Glomerular visceral epithelial cell (primary cell): ENCODE measurements around the gene LAYN.

Source experiments
- DNase-seq: peaks from one replicate; pipeline ENCODE4 v3.0.0-alpha.2; 2016; ENCODE audit errors: extremely low spot score

Gene LAYN

GRCh38 chr11:111596319-111596718 lies 55.8 kb downstream of the LAYN start:
- DNase-seq: no peak

GRCh38 chr11:111598148-111598547 lies 57.6 kb downstream of the LAYN start:
- DNase-seq: no peak

DNA sequence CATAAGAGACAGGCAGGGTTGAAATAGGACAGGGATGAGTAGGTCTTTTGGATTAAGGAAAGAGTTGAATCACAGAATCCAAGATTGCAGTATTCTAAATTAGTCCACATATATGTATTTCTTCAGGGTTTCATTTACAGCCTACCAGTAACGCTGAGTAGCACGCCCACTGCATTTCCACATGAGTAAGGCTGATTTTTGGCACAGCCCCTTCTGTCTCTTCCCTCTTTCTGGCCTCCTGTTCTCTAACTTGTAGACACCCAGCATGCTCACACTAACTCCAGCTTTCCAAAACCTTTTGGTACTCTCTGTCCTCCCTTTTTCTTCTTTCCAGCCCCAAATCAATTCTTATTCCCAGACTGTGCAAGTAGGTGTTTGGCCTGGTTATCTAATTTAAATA lies 58.0 kb downstream of the LAYN start:
- DNase-seq: no peak

DNA sequence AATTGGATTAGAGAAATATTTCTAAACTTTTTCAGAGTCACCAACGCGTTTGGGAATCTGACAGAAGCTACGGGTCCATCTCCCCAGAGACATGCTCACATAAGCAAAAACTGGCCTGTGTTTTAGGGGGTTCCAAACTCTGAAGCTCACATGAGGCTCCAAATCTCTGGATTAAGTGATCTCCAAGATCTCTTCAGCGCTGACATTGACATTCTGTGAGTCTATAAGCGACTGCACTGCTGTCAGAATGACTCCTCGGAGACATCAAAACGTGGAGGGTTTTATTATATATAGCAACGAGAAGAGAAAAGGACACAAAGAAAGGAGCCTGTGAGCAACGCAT lies 61.1 kb downstream of the LAYN start:
- no peak for DNase-seq

DNA sequence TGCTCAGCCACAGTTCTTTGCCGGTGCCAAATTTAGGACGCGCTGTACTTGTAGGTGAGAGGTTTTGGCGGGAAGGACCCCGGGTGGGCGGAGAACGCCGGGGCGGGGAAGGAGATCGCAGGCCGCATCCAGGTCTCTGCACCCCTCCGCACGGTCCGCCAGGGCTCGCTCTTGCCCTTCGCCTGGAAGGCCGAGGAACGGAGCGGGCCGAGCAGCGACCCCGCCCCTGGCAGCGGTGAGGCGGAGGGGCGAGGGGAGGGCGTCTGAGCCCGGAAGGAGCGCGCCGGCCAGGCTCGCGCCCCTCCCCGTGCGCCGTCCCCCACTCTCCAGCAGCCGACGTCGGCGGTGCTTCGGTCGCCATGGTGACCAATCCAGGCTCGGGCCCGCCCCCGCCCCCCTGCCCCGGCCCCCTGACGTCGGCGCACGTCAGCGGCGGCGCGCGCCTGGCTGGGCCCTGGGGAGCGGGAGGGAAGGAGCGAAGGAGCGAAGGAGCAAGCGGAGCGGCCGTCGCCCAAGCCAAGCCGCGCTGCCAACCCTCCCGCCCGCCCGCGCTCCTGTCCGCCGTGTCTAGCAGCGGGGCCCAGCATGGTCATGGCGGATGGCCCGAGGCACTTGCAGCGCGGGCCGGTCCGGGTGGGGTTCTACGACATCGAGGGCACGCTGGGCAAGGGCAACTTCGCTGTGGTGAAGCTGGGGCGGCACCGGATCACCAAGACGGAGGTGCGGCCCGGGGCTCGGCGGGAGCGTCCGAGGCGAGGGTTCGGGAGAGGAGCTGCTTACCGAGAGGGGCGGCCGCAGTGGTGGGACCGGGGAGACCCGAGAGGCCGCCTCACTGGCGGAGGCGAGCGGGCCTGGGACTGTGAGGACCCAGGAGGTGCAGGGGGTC lies 61.7 kb downstream of the LAYN start, which contains the start of gene SIK2:
TSS of gene SIK2 (plus strand) at position 471 of the 886 bp plus-strand sequence. CDS start at position 586, 115 bp downstream.
- DNase-seq: peak; percentile 97

DNA sequence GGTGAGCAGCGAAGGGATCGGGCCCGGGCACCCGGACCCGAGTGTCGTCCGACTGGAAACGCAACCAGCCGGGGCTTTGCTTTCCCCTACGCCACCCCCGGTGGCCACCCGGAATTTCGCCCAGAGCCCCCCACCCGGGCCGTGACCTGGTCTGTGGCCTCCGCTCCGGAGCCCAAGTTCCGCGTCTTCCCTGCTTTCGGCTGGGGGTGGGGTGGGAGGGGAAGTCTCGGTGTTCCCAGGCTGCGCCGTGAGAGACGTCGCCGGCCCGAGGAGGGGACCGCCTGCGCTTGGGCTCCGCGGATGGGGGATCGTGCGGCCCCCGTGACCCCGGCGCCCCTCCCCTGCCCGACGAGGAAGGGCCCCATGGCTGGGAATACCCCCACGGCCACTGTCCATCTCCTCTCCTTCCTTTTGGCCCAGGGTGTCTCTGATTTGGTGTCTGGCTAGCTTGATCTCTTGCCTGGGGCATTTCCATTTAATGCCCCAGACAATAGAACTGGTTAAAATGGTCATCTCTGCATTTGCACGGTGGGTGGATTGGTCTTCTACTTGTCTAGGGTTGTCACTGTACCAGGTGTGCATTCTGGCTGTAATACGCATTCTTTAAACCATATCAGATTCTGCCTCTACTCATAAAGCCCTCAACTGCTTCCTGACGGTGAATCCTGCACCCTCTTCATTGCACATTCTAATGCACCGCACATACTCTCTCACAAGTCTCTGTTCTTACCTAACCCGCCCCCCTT lies 62.5 kb downstream of the LAYN start:
- DNase-seq: peak; percentile 34

- DNase-seq: no peak
Measured at GRCh38 chr11:111603611-111604130, 63.2 kb downstream of the LAYN start.

- DNase-seq: peak; percentile 42
Measured at GRCh38 chr11:111604392-111605009, 64.0 kb downstream of the LAYN start.

DNA sequence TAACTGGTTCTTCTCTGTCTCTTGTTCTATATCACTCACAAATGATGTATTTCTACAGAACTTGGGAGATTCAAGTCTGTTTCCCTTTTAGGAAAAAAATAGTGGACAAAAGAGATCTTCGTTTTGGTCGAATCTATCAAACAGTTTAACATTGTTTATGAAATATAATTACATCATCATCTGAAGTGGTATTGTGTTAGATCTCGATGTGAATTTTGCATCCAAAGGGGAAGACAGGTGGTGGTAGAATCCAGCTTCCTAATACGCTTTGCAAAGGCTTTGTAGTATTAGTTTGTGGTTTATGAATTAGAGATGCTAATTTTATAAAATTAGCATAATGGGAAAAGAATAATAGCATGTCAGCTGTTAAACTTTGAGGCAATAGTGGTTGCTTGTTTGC lies 65.2 kb downstream of the LAYN start:
- no peak for DNase-seq

DNA sequence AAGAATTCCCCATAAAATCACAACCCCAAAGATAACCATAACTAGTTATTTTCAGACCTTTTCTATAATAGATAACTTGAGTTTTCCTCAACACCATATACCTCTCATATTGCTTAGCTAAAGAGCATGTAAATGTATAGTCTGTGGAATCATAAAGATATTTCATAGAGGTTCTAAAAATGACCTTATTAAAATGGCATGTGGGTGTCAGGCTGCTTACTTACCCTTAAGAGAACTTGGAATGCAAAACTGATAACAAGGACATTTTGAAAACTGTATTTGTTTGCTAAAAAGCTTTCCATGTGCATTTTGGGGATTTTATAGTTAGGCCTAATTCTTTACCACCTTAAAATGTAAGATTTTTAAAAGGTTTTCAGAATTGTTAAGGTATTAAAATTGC lies 66.5 kb downstream of the LAYN start:
- DNase-seq: no peak

DNA sequence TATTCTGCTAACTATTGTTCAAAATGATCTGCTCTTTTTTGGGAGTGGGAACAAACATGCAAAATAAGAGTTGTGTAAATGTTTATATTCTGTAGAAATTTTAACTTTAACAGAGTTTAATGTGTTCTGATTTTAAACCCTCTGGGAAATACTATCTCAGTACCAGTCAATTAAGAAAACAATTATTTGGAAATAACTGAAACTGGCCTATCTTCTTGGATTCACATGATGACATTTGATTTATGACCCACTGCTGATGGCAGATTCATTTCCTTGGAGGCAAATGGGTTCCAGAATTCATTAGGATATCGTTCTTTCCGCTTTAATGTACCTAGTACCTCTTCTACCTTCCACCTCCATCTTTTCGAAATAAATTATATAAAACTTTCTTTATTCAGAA lies 67.2 kb downstream of the LAYN start:
- DNase-seq: no peak
